ENCODE data around the gene VSIG10L.

Gene VSIG10L

DNA sequence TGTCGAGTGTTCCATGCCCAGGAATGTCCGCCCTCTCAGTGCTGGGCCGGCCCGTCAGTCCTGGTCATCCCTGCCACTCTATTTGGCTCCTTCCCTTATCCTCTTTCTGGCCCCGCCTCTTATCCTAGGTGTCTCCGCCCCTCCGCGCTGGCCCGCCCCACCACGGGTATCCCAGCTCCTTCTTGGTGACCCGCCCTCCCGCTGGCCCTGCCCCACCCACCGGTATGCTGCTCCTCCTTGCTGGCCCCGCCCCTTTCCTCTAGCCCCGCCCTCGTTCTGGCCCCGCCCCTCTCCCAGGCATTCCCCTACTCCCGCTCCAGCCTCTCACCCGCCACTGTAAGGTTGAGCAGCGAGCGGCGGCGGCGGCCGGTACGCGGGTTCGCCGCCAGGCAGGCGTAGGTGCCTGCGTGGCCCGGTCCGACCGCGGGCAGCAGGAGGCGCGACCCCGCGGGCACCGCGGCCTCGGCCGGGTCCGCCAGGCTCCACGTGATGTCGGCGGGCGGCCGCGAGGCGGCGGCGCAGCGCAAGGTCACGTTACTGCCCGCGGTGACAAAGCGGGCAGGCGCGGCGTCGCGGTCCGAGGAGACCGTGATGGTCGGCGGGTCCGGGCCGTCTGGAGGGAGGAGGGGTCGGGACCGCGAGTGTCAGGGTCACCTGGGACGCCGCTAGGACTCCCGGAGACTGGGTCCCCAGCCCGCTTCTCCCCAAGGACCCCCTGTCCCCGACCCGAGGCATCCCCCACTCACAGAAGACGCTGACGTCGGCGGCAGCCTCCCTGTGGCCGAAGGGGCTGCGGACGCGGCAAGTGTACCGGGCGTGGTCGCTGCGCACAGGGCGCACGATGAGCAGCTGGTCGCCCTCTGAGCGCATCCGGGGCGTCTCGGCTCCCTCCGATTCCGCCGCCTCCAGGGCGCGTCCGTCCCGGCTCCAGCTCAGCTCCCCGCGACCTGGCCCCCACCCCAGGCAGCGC is 2.0 kb downstream of the VSIG10L start:
- TF ChIP-seq, protein P1, sequence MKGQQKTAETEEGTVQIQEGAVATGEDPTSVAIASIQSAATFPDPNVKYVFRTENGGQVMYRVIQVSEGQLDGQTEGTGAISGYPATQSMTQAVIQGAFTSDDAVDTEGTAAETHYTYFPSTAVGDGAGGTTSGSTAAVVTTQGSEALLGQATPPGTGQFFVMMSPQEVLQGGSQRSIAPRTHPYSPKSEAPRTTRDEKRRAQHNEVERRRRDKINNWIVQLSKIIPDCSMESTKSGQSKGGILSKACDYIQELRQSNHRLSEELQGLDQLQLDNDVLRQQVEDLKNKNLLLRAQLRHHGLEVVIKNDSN (IDR thresholded peaks at IDR 0.05) = peak; percentile 79
- no peak for TF ChIP-seq EP300 (IDR thresholded peaks at IDR 0.05; ENCODE audit: borderline replicate concordance)
- TF ChIP-seq TEAD4 (IDR thresholded peaks at IDR 0.05) = no peak
- no peak for TF ChIP-seq CREB1 (IDR thresholded peaks at IDR 0.05; ENCODE audit: low read depth)
- TF ChIP-seq, protein P2, sequence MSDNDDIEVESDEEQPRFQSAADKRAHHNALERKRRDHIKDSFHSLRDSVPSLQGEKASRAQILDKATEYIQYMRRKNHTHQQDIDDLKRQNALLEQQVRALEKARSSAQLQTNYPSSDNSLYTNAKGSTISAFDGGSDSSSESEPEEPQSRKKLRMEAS (IDR thresholded peaks at IDR 0.05) = peak; percentile 82; the same call in 1 of the 2 replicates

DNA sequence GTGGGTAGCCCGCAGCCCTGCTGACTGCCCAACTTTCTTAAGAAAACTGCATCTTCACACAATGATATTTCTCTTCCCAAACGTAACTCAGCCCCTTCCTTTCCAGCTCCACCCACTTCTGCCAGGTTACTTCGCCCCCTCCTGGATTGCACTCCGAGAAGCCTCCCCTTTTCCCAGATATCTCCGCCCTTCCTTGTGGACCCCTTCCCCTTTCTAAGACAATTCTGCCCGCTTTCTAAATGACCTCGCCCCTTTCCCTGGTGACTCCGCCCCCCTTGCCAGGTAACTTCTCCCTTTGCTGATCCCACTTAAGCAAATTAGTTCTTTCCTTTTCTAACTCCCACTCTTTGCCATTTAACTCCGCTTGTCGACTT is 2.6 kb downstream of the VSIG10L start:
- TF ChIP-seq, protein P1 (IDR thresholded peaks at IDR 0.05) = no peak
- 0 out of 2 replicates have a peak, but pooled peaks have one; percentile 25 for TF ChIP-seq YY1 (IDR thresholded peaks at IDR 0.05; ENCODE audit: low read depth)
- no peak for TF ChIP-seq CEBPB (IDR thresholded peaks at IDR 0.05)
- TF ChIP-seq EP300 (IDR thresholded peaks at IDR 0.05; ENCODE audit: borderline replicate concordance) = no peak
- no peak for TF ChIP-seq FOXM1 (IDR thresholded peaks at IDR 0.05; ENCODE audit: borderline replicate concordance, low read depth)
- TF ChIP-seq TCF12 (IDR thresholded peaks at IDR 0.05; ENCODE audit: low read depth) = no peak

DNA sequence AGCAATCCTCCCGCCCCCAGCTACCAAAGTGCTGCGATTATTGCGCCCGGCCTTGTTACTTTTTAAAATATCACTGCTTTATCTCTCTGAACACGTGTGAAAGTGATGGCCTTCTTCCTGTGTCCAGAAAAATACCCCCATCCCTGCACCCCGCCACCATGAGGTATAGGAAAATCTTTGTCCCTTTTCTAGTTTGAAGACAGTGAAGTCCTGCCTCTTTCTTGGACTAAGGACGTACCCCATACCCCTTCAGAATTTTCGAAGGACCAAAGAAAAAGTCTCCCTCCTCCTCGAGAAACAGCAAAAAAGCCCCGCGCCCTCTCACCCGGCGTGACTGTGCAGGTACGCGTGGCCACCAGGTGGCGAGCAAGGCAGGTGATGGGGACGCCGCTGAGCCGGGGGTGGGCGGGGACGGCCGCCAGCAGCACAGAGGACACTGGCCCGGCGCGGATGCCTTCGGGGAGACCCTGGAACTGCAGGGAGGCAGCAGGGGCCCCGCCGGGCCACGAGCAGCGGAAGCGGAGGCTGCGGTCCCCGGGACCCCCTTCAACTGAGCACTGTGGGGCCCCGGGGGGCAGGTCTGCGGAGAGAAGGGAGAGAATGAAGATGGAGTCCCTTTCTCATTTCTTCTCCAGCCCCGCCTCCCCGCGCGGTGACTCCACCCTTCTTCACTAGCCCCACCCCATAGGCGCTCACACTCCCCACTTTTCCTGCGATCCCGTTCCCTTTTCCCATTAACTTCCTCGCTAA is 3.2 kb downstream of the VSIG10L start:
- TF ChIP-seq RAD21 (IDR thresholded peaks at IDR 0.05; ENCODE audit: low read depth) = peak; percentile 72
- no peak for TF ChIP-seq YY1 (IDR thresholded peaks at IDR 0.05; ENCODE audit: low read depth)
- TF ChIP-seq ZBTB7A (IDR thresholded peaks at IDR 0.05; ENCODE audit: low read depth) = no peak
- TF ChIP-seq EP300 (IDR thresholded peaks at IDR 0.05; ENCODE audit: borderline replicate concordance) = no peak
- TF ChIP-seq, protein P2 (IDR thresholded peaks at IDR 0.05) = peak; percentile 50
- TF ChIP-seq, protein P1 (IDR thresholded peaks at IDR 0.05) = no peak

DNA sequence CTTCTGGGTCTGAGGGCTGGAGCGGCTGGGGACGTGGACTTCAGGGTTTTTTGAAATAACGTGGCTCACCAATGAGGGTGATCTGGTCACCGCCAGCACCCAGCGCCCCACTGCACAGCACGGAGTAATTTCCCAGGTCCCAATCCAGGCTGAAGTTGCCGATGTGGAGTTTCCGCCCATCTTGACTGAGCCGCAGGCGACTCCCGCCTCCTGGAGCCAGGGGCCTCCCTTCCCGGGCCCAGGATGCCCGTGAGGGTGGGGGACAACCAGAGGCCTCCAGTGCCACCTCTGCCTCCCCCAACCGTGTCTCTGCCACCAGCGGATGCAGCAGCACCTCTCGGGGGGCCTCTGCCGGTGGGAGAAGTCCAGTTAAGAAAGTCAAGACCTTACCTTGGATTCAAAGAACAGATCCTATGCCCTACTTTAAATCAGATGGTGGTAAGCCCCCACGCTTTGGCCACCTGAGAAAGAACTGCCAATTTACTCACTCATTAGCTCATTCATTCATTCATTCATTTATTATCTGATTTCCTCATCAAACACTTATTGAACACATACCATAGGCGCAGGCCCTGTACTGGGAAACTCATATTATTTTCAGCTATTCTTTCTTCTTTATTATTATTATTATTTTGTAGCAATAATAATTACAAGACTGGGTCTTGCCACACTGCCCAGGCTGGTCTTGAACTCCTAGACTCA is 3.9 kb downstream of the VSIG10L start:
- TF ChIP-seq RAD21 (IDR thresholded peaks at IDR 0.05; ENCODE audit: low read depth) (no peak), TEAD4 (IDR thresholded peaks at IDR 0.05) (no peak), NFIC (IDR thresholded peaks at IDR 0.05) (no peak), YY1 (IDR thresholded peaks at IDR 0.05; ENCODE audit: low read depth) (no peak), EGR1 (IDR thresholded peaks at IDR 0.05) (no peak)

DNA sequence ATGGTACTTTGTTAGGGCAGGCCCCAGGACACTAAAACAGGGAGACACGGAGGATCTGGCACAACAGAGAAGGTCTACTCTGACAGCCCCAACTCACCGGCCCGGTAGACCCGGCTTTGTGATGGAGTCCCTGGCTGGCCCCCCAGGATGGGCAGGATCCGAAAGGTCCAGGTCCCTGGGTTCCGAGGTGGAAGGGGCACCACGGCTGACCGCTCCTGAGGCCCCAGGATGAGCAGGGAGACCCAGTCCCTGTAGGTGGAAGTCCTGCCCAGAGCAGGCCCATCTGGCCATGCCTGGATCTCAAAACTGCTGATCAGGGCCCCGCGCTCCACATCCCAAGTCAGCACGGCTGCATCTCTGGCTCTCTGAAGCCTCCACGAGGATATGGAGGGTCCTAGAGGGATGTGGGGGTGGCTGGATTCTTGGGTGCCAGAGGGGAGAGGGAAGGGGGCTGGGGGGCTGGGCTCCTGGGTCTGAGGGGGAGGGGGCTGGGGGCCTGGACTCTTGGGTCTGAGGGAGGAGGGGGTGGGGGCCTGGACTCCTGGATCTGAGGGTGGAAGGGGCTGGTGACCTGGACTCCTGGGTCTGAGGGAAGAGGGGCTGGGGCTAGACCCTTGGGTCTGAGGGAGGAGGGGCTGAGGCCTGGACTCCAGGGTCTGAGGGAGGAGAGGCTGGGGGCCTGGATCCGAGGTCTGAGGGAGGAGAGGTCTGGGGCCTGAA is 4.6 kb downstream of the VSIG10L start:
- TF ChIP-seq, protein P2 (IDR thresholded peaks at IDR 0.05) = no peak
- TF ChIP-seq TCF12 (IDR thresholded peaks at IDR 0.05; ENCODE audit: low read depth) (no peak), YY1 (IDR thresholded peaks at IDR 0.05; ENCODE audit: low read depth) (no peak), TAF1 (IDR thresholded peaks at IDR 0.05; ENCODE audit: low read depth) (no peak), ZBTB7A (IDR thresholded peaks at IDR 0.05; ENCODE audit: low read depth) (no peak), EGR1 (IDR thresholded peaks at IDR 0.05) (no peak), CREB1 (IDR thresholded peaks at IDR 0.05; ENCODE audit: low read depth) (no peak), RAD21 (IDR thresholded peaks at IDR 0.05; ENCODE audit: low read depth) (no peak), FOXM1 (IDR thresholded peaks at IDR 0.05; ENCODE audit: borderline replicate concordance, low read depth) (no peak), NFIC (IDR thresholded peaks at IDR 0.05) (no peak), CEBPB (IDR thresholded peaks at IDR 0.05) (no peak), TEAD4 (IDR thresholded peaks at IDR 0.05) (no peak), EP300 (IDR thresholded peaks at IDR 0.05; ENCODE audit: borderline replicate concordance) (no peak)
- TF ChIP-seq, protein P3, sequence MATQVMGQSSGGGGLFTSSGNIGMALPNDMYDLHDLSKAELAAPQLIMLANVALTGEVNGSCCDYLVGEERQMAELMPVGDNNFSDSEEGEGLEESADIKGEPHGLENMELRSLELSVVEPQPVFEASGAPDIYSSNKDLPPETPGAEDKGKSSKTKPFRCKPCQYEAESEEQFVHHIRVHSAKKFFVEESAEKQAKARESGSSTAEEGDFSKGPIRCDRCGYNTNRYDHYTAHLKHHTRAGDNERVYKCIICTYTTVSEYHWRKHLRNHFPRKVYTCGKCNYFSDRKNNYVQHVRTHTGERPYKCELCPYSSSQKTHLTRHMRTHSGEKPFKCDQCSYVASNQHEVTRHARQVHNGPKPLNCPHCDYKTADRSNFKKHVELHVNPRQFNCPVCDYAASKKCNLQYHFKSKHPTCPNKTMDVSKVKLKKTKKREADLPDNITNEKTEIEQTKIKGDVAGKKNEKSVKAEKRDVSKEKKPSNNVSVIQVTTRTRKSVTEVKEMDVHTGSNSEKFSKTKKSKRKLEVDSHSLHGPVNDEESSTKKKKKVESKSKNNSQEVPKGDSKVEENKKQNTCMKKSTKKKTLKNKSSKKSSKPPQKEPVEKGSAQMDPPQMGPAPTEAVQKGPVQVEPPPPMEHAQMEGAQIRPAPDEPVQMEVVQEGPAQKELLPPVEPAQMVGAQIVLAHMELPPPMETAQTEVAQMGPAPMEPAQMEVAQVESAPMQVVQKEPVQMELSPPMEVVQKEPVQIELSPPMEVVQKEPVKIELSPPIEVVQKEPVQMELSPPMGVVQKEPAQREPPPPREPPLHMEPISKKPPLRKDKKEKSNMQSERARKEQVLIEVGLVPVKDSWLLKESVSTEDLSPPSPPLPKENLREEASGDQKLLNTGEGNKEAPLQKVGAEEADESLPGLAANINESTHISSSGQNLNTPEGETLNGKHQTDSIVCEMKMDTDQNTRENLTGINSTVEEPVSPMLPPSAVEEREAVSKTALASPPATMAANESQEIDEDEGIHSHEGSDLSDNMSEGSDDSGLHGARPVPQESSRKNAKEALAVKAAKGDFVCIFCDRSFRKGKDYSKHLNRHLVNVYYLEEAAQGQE (IDR thresholded peaks at IDR 0.05; ENCODE audit: low read depth) = no peak
- TF ChIP-seq, protein P1 (IDR thresholded peaks at IDR 0.05) = no peak
